Suprapubic skin (tissue), 4 donors: ENCODE results near the gene POU2AF1. TPM values are rescaled to one million over a fixed set of nuclear protein-coding genes. Genes with fewer than 3 reads are reported as not detected.

Experiments
- DNase-seq, 2 donors: peaks; one replicate each; pipeline ENCODE4 v3.0.0-alpha.2; 2019; ENCODE audit warnings: low spot score in 2 of 2
- H3K27ac ChIP-seq: fragments of 200-600 bp; sonication (generic); one replicate; pipeline ENCODE4 v1.5.1; 2019
- H3K27me3 ChIP-seq: fragments of 200-600 bp; sonication (generic); one replicate; pipeline ENCODE4 v1.5.1; 2019
- H3K36me3 ChIP-seq: fragments of 200-600 bp; sonication (generic); one replicate; pipeline ENCODE4 v1.5.1; 2019
- H3K4me1 ChIP-seq: fragments of 200-600 bp; sonication (generic); one replicate; pipeline ENCODE4 v1.5.1; 2019
- H3K4me3 ChIP-seq: fragments of 200-600 bp; sonication (generic); one replicate; pipeline ENCODE4 v1.5.1; 2019; ENCODE audit warnings: mild to moderate bottlenecking
- H3K9me3 ChIP-seq: fragments of 200-600 bp; sonication (generic); one replicate; pipeline ENCODE4 v1.5.1; 2019
- EP300 ChIP-seq: sonication (generic); formaldehyde crosslinking; IDR thresholded peaks from one replicate; pipeline ENCODE4 v1.6.1; 2017; ENCODE audit warnings: antibody characterized with exemption
- POLR2A ChIP-seq, 2 donors: fragments of 450-650 bp; IDR thresholded peaks; one replicate each; pipeline ENCODE4 v1.6.1; 2017; ENCODE audit warnings: antibody characterized with exemption in 2 of 2, mild to moderate bottlenecking in 2 of 2, moderate library complexity in 2 of 2
- POLR2AphosphoS5 ChIP-seq, 3 donors: sonication (generic); formaldehyde crosslinking; IDR thresholded peaks; one replicate each; pipeline ENCODE4 v1.6.1; 2017; ENCODE audit warnings: antibody characterized with exemption in 3 of 3
- WGBS: methylation state at CpG from one replicate; pipeline ENCODE4 v1.1.5; 2018; 5-methylcytosine and 5-hydroxymethylcytosine counted together
- total RNA-seq, 4 donors: library from RNA; depleted of rRNA; stranded (reverse); fragments of >200 nt; gene quantifications; one replicate each; pipeline ENCODE4 v1.1.0, GENCODE V29; 2016
- TF ChIP-seq, protein P1 (sequence below), 2 donors: fragments of 200-600 bp in 1 of 2; fragments of 450-650 bp in 1 of 2; sonication (generic) in 1 of 2; IDR thresholded peaks; one replicate each; pipeline ENCODE4 v1.5.1; 2016 to 2019; ENCODE audit warnings: antibody characterized with exemption in 2 of 2, mild to moderate bottlenecking in 1 of 2, moderate library complexity in 1 of 2

Gene POU2AF1
- total RNA-seq, 4 donors from 2014 or later, result not detected

DNA sequence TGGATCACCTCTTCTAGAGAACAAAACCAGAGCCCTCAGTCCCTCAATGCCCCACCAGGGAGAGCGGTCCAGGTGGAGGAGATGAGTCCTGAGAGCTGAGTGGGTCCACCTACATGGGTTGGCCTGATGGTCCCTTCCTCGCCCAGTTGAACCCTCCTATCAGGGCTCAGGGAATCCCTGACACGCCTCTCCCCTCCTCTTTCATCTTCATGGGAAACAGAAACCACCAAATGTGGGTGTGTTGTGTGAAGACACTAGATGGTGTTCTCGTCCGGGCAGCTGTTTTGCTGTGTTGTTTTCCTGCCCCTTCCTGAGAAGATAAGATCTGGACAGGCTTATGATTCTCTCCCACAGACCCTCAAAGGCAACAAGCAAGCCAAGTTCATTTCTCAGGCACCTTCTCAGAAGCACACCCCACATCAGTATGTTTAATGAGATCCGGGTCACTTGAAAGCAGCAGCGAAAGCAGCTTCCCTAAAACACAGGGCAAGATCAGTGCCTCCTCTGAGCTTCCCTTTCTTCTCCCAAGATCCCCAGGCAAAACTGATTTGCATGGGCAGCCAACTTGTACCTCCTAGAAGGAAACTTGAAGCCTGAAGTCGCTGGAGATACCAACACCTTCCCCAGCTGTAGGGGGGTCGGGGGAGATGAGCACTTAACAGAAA, 35.3 kb upstream of the POU2AF1 start:
- Histone ChIP-seq H3K4me3 (no peak overlapping the region), H3K27me3 (no peaks in the 10 kb centered on the region), H3K9me3 (no peaks in the 10 kb centered on the region), H3K36me3 (no peaks in the 10 kb centered on the region), H3K4me1 (peaks cover 27% of the 10 kb centered on the region), H3K27ac (no peak overlapping the region)
- TF ChIP-seq EP300 (no peak), POLR2A (IDR thresholded peaks at IDR 0.05) (no peak)
- DNase-seq, result no peak
- 64% methylated on average over 9 of the region's 9 CpGs for WGBS

DNA sequence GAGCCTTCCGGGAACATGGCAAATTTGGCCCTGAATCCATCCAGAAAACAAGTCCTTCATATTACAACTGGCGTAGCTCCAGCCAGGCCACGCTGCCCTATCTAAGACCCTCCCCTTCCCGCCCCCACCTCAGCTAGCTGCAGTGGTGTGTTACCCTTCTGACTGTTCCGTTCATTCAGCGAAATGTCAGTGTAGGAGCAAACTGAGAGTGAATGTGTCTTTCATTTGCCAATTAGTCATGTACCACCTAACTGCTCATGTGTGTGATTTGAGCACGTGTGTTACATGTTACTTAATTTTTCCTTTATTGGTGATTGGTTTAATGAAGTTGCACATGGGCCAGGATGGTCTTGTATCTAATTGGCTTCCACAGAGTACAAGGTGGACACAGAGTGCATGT, 34.8 kb upstream of the POU2AF1 start:
- no peak for TF ChIP-seq POLR2AphosphoS5 (IDR thresholded peaks at IDR 0.05)
- TF ChIP-seq, protein P1, sequence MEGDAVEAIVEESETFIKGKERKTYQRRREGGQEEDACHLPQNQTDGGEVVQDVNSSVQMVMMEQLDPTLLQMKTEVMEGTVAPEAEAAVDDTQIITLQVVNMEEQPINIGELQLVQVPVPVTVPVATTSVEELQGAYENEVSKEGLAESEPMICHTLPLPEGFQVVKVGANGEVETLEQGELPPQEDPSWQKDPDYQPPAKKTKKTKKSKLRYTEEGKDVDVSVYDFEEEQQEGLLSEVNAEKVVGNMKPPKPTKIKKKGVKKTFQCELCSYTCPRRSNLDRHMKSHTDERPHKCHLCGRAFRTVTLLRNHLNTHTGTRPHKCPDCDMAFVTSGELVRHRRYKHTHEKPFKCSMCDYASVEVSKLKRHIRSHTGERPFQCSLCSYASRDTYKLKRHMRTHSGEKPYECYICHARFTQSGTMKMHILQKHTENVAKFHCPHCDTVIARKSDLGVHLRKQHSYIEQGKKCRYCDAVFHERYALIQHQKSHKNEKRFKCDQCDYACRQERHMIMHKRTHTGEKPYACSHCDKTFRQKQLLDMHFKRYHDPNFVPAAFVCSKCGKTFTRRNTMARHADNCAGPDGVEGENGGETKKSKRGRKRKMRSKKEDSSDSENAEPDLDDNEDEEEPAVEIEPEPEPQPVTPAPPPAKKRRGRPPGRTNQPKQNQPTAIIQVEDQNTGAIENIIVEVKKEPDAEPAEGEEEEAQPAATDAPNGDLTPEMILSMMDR (IDR thresholded peaks at IDR 0.05), result no peak
- no peak for TF ChIP-seq EP300
- TF ChIP-seq POLR2A (IDR thresholded peaks at IDR 0.05), result no peak
- WGBS, result 81% methylated on average over 7 of the region's 7 CpGs
- H3K4me1 ChIP-seq, result peaks cover 21% of the 10 kb centered on the region
- no peaks in the 10 kb centered on the region for H3K27me3 ChIP-seq
- no peak overlapping the region for H3K4me3 ChIP-seq
- H3K27ac ChIP-seq, result no peak overlapping the region
- no peak for DNase-seq
- H3K36me3 ChIP-seq, result no peaks in the 10 kb centered on the region
- no peaks in the 10 kb centered on the region for H3K9me3 ChIP-seq

DNA sequence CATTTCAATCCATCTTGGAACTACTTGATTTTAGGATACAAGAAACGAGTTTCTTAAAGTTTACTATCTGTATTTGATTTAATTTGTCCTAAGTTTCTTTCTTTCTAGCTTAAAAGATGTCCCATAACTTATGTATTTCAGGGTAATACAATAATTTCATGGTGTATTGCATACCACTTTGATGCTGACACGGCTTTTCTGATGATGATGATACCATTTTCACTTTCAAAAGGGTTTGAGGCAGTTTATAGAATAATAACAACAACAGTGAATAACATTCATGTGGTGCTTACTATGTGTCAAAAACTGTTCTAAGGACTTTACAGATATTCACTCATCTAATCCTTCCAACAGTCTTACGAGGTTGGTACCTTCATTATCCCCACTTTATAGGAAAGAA, 33.2 kb upstream of the POU2AF1 start:
- no peaks in the 10 kb centered on the region for H3K36me3 ChIP-seq
- no peak for TF ChIP-seq EP300
- no peak for TF ChIP-seq POLR2A (IDR thresholded peaks at IDR 0.05)
- TF ChIP-seq POLR2AphosphoS5 (IDR thresholded peaks at IDR 0.05), result no peak
- TF ChIP-seq, protein P1 (IDR thresholded peaks at IDR 0.05), result no peak
- H3K27ac ChIP-seq, result no peak overlapping the region
- DNase-seq, result no peak
- no peaks in the 10 kb centered on the region for H3K27me3 ChIP-seq
- H3K4me1 ChIP-seq, result peaks cover 6% of the 10 kb centered on the region
- no peaks in the 10 kb centered on the region for H3K9me3 ChIP-seq
- 86% methylated on average over 3 of the region's 3 CpGs for WGBS
- no peak overlapping the region for H3K4me3 ChIP-seq

DNA sequence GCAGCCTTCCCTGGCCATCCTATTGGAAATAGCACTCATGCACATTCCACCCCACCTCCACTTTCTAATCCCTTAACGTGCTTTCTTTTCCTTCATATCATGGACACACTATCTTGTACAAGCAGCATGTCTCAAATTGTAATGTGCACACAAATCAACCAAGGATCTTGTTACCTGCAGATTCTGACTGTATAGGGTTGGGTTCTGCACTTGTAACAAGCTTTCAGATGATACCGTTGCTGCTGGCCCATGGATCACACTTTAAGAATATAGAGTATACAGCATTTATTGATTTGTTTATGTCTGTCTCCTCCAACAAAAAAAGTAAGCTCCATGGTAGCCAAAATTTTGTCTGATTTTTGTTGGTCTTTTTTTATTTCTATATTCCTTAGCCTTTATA, 32.4 kb upstream of the POU2AF1 start:
- Histone ChIP-seq H3K36me3 (no peaks in the 10 kb centered on the region), H3K9me3 (no peaks in the 10 kb centered on the region), H3K4me1 (peaks cover 2% of the 10 kb centered on the region), H3K4me3 (no peak overlapping the region), H3K27ac (no peak overlapping the region), H3K27me3 (no peaks in the 10 kb centered on the region)
- WGBS, result 93% methylated on average over 1 of the region's 2 CpGs
- no peak for DNase-seq
- TF ChIP-seq EP300 (no peak), POLR2AphosphoS5 (IDR thresholded peaks at IDR 0.05) (no peak), POLR2A (IDR thresholded peaks at IDR 0.05) (no peak)
- TF ChIP-seq, protein P1 (IDR thresholded peaks at IDR 0.05), result no peak

DNA sequence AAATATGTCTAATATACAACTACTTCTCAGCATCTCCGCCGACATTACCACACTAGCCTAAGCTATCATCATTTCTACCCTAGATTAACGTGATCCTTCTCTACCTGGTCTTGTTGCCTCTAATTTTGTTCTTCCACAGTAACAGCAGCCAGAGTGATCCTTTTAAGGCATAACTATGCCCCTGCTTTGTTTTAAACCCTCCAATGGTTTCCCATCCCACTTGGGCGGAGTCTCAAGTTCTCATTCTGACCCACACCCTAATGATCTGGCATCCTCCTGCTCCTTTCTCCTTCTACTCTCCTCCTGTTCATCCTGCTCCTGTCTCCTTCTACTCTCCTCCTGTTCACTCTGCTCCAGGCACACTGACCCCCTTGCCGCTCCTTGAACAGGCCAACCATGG, 31.9 kb upstream of the POU2AF1 start:
- H3K36me3 ChIP-seq, result no peaks in the 10 kb centered on the region
- H3K27ac ChIP-seq, result no peak overlapping the region
- peaks cover 2% of the 10 kb centered on the region for H3K4me1 ChIP-seq
- H3K27me3 ChIP-seq, result no peaks in the 10 kb centered on the region
- 94% methylated on average over 5 of the region's 5 CpGs for WGBS
- no peak for DNase-seq
- no peak for TF ChIP-seq POLR2AphosphoS5 (IDR thresholded peaks at IDR 0.05)
- no peak for TF ChIP-seq POLR2A (IDR thresholded peaks at IDR 0.05)
- TF ChIP-seq, protein P1 (IDR thresholded peaks at IDR 0.05), result no peak
- no peak for TF ChIP-seq EP300
- no peak overlapping the region for H3K4me3 ChIP-seq
- no peaks in the 10 kb centered on the region for H3K9me3 ChIP-seq

DNA sequence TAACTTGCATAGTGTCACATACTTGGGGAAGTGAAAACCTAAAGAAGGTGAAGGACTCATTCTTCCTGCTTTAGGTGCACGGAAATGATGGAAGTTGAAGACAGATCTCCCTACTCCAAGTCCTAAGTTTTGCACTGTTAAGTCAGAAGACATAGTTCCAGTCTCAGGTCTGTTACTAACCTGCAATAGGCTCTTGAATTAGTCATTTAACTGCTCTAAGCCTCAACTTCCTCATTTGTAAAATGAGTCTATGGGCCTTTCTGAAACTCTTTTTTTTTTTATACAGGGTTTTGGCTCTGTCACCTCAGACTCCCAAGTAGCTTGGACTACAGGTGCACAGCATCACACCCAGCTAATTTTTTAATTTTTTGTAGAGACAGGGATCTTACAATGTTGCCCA, 30.8 kb upstream of the POU2AF1 start:
- WGBS, result 74% methylated on average over 1 of the region's 1 CpG
- no peaks in the 10 kb centered on the region for H3K36me3 ChIP-seq
- H3K4me1 ChIP-seq, result peaks cover 2% of the 10 kb centered on the region
- no peaks in the 10 kb centered on the region for H3K9me3 ChIP-seq
- no peak overlapping the region for H3K4me3 ChIP-seq
- H3K27ac ChIP-seq, result no peak overlapping the region
- no peak for DNase-seq
- TF ChIP-seq EP300 (no peak), POLR2AphosphoS5 (IDR thresholded peaks at IDR 0.05) (no peak), POLR2A (IDR thresholded peaks at IDR 0.05) (no peak)
- TF ChIP-seq, protein P1 (IDR thresholded peaks at IDR 0.05), result no peak
- H3K27me3 ChIP-seq, result no peaks in the 10 kb centered on the region
